NOMO-1 treated with DMSO at 0.1 percent for 48 hours (cell line): ENCODE results near the gene PGGHG.
"Not testable (repeated sequence)": the region's sequence is repeated elsewhere in the genome, so short reads cannot be mapped to it uniquely, and the experiment has no call there.

Source experiments
- DNase-seq: peaks from one replicate; lab custom pipeline; 2025; ENCODE audit not compliant: unreplicated experiment; lab: John Stamatoyannopoulos, UW

The PGGHG gene

GRCh38 chr11:296171-297050 lies 7.5 kb downstream of the PGGHG start:
- no peak for DNase-seq

- no peak for DNase-seq
Measured at GRCh38 chr11:297051-297585, 8.2 kb downstream of the PGGHG start.

GRCh38 chr11:297586-298405 lies 8.9 kb downstream of the PGGHG start:
- DNase-seq = no peak

GRCh38 chr11:298406-299065 lies 9.6 kb downstream of the PGGHG start:
- DNase-seq = no peak

- no peak for DNase-seq
Measured at GRCh38 chr11:299081-299891, 10.4 kb downstream of the PGGHG start, which contains the start of gene IFITM5. Gene IFITM5, minus strand, starts transcription at chr11:299526. Its CDS starts 36 bp downstream, at chr11:299490.

GRCh38 chr11:299951-300735 lies 11.2 kb downstream of the PGGHG start:
- DNase-seq = no peak

GRCh38 chr11:303363-303762 lies 14.4 kb downstream of the PGGHG start:
- no peak for DNase-seq

GRCh38 chr11:304061-304506 lies 15.2 kb downstream of the PGGHG start:
- no peak for DNase-seq

GRCh38 chr11:304915-305843 lies 16.3 kb downstream of the PGGHG start:
- peak; percentile 64 for DNase-seq

GRCh38 chr11:305844-306211 lies 16.9 kb downstream of the PGGHG start:
- no peak for DNase-seq

- no peak for DNase-seq
Measured at GRCh38 chr11:306645-307371, 17.9 kb downstream of the PGGHG start.

- peak; percentile 83 for DNase-seq
Measured at GRCh38 chr11:307766-308708, 19.1 kb downstream of the PGGHG start, which contains the start of gene IFITM2. Gene IFITM2, plus strand, starts transcription at chr11:307816. Its CDS starts 377 bp downstream, at chr11:308193.

GRCh38 chr11:308740-309665 lies 20.1 kb downstream of the PGGHG start:
- not testable (repeated sequence) for DNase-seq

- DNase-seq = not testable (repeated sequence)
Measured at GRCh38 chr11:309979-310572, 21.1 kb downstream of the PGGHG start.
